Stomach (tissue), 9 donors: ENCODE results near the gene HEATR3. TPM values are rescaled to one million over a fixed set of nuclear protein-coding genes. Genes with fewer than 3 reads are reported as not detected.

Source experiments
- DNase-seq, 2 donors: peaks; one replicate each; pipeline versions ENCODE4 v3.0.0 to v3.0.0-alpha.2; 2013 to 2019
- H3K27ac ChIP-seq, 5 donors: fragments of 200-600 bp in 4 of 5; sonication (generic) in 4 of 5; one replicate each; pipeline ENCODE4 v1.5.1; 2013 to 2019; ENCODE audit warnings: mild to moderate bottlenecking in 1 of 5, moderate library complexity in 1 of 5
- H3K27me3 ChIP-seq, 3 donors: fragments of 200-600 bp; sonication (generic); one replicate each; pipeline ENCODE4 v1.5.1; 2017 to 2019; ENCODE audit warnings: mixed run types in 1 of 3
- H3K36me3 ChIP-seq, 4 donors: fragments of 200-600 bp; sonication (generic); 1 replicate in 3 of 4; 2 replicates in 1 of 4; pipeline ENCODE4 v1.5.1; 2016 to 2019
- H3K4me1 ChIP-seq, 4 donors: fragments of 200-600 bp; sonication (generic); one replicate each; pipeline ENCODE4 v1.5.1; 2016 to 2019
- H3K4me3 ChIP-seq, 4 donors: fragments of 200-600 bp; sonication (generic) in 3 of 4; one replicate each; pipeline ENCODE4 v1.5.1; 2016 to 2019; ENCODE audit warnings: mild to moderate bottlenecking in 1 of 4
- H3K9me3 ChIP-seq, 4 donors: fragments of 200-600 bp; sonication (generic); one replicate each; pipeline ENCODE4 v1.5.1; 2016 to 2019
- CTCF ChIP-seq, 7 experiments: fragments of 450-650 bp in 4 of 7; fragments of 200-600 bp in 3 of 7; sonication (generic) in 3 of 7; IDR thresholded peaks; one replicate each; pipeline ENCODE4 v1.5.1; 2016 to 2019; ENCODE audit warnings: antibody characterized with exemption in 7 of 7, control low read depth in 2 of 7, mild to moderate bottlenecking in 1 of 7
- EP300 ChIP-seq: sonication (generic); formaldehyde crosslinking; IDR thresholded peaks from one replicate; pipeline ENCODE4 v1.6.1; 2017; ENCODE audit warnings: antibody characterized with exemption
- POLR2A ChIP-seq, 4 donors: fragments of 450-650 bp; IDR thresholded peaks; one replicate each; pipeline ENCODE4 v1.6.1; 2016; ENCODE audit warnings: antibody characterized with exemption in 4 of 4, control low read depth in 2 of 4, mild to moderate bottlenecking in 1 of 4, moderate library complexity in 1 of 4
- POLR2AphosphoS5 ChIP-seq, 3 donors: sonication (generic); formaldehyde crosslinking; IDR thresholded peaks; one replicate each; pipeline ENCODE4 v1.6.1; 2016; ENCODE audit warnings: antibody characterized with exemption in 3 of 3
- WGBS, 5 donors: extraction: QIAGEN DNeasy Blood & Tissue Kit in 3 of 5; methylation state at CpG; one replicate each; pipeline versions ENCODE4 v1.1.5 to v1.1.7; 2013 to 2018; 5-methylcytosine and 5-hydroxymethylcytosine counted together
- intact Hi-C: fragments of 100-400 bp; cut with DNase I; formaldehyde crosslinking; loops from one replicate; pipeline ENCODE4 v1.15.1; 2023; ENCODE audit warnings: low total_unique reads
- polyA plus RNA-seq, 3 donors: library from polyadenylated mRNA; stranded (reverse); fragments of 200-250 nt; gene quantifications; one replicate each; pipeline ENCODE4 v1.2.3, GENCODE V29; 2013
- total RNA-seq, 5 donors: library from RNA; depleted of rRNA; stranded (reverse); fragments of >200 nt; gene quantifications; one replicate each; pipeline versions ENCODE4 v1.1.0 to v1.2.3, GENCODE V29; 2014 to 2016
- donor health status: healthy with polysubstance abuse.
- donor health status: Bipolar disorder and iron deficiency.
- donor health status: healthy.

HEATR3 gene
- total and polyA plus RNA-seq, 8 donors: 4.1 to 45.1 (median 15.4) TPM

- Histone ChIP-seq H3K4me1 (no peaks in the 10 kb centered on the region), H3K27ac (no peak overlapping the region), H3K9me3 (no peaks in the 10 kb centered on the region), H3K36me3 (no peaks in the 10 kb centered on the region), H3K4me3 (no peak overlapping the region), H3K27me3 (no peaks in the 10 kb centered on the region)
- no peak for DNase-seq
- no peak for TF ChIP-seq POLR2A (IDR thresholded peaks at IDR 0.05)
- TF ChIP-seq CTCF (IDR thresholded peaks at IDR 0.05): no peak
- TF ChIP-seq POLR2AphosphoS5 (IDR thresholded peaks at IDR 0.05): no peak
- TF ChIP-seq EP300: no peak
- intact Hi-C loops: no loop called here
- 57 to 77% (median 68%) methylated on average over 4 of the region's 4 CpGs for WGBS, 5 donors
Observed at GRCh38 chr16:50121278-50121677, 55.5 kb downstream of the HEATR3 start.

DNA sequence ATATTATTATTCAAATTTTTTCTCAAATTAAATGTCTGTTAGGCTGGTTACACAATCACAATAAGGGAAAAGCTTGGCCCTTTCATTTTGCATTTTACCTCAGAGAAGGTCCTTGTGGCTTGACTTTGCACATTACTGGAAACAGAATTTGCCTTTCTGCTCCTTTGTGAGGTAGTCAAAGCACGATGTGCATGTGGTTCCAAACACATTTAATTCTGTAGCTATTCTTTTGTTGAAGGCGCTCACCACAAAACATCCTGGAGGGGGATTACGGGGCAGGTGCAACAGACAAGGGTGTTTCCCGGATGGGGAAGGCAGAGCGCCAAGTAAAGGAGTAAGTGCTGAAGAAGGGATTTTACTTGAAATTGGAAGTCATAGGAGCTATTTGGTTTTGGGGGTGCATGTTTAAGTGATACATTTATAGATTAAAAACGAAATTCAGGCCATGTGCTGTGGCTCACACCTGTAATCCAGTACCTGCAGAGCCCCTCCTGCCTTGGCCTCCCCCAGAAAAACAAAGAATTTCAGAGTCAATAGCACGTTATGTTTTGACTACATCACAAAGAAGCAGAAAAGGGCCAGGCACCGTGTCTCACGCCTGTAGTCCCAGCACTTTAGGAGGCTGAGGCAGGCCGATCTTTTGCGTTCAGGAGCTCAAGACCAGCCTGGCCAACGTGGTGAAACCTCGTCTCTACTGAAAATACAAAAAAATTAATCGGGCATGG, 56.1 kb downstream of the HEATR3 start:
- peak in 1 of 2 donors; percentile 17 for DNase-seq
- WGBS, 5 donors: 63 to 74% (median 68%) methylated on average over 14 of the region's 14 CpGs
- intact Hi-C loops: no loop called here
- H3K27me3 ChIP-seq: no peaks in the 10 kb centered on the region
- no peak overlapping the region for H3K27ac ChIP-seq
- no peak for TF ChIP-seq POLR2AphosphoS5 (IDR thresholded peaks at IDR 0.05)
- TF ChIP-seq CTCF (IDR thresholded peaks at IDR 0.05): no peak
- no peak for TF ChIP-seq EP300
- no peak for TF ChIP-seq POLR2A (IDR thresholded peaks at IDR 0.05)
- H3K36me3 ChIP-seq: no peaks in the 10 kb centered on the region
- H3K4me1 ChIP-seq: no peaks in the 10 kb centered on the region
- no peaks in the 10 kb centered on the region for H3K9me3 ChIP-seq
- no peak overlapping the region for H3K4me3 ChIP-seq

- intact Hi-C loops: no loop called here
- H3K4me3 ChIP-seq: no peak overlapping the region
- no peaks in the 10 kb centered on the region for H3K27me3 ChIP-seq
- no peaks in the 10 kb centered on the region for H3K4me1 ChIP-seq
- no peaks in the 10 kb centered on the region for H3K36me3 ChIP-seq
- DNase-seq: no peak
- no peaks in the 10 kb centered on the region for H3K9me3 ChIP-seq
- TF ChIP-seq CTCF (IDR thresholded peaks at IDR 0.05): no peak
- TF ChIP-seq POLR2AphosphoS5 (IDR thresholded peaks at IDR 0.05): no peak
- no peak for TF ChIP-seq POLR2A (IDR thresholded peaks at IDR 0.05)
- TF ChIP-seq EP300: no peak
- no peak overlapping the region for H3K27ac ChIP-seq
- WGBS, 5 donors: 85 to 97% (median 87%) methylated on average over 1 of the region's 1 CpG
Observed at GRCh38 chr16:50123417-50123816, 57.6 kb downstream of the HEATR3 start.

GRCh38 chr16:50124769-50125168, 59.0 kb downstream of the HEATR3 start:
- Histone ChIP-seq H3K27me3 (no peaks in the 10 kb centered on the region), H3K4me3 (no peak overlapping the region), H3K36me3 (no peaks in the 10 kb centered on the region), H3K27ac (no peak overlapping the region), H3K4me1 (no peaks in the 10 kb centered on the region), H3K9me3 (no peaks in the 10 kb centered on the region)
- 92 to 96% (median 94%) methylated on average over 2 of the region's 2 CpGs for WGBS, 5 donors
- no peak for DNase-seq
- TF ChIP-seq POLR2AphosphoS5 (IDR thresholded peaks at IDR 0.05) (no peak), CTCF (IDR thresholded peaks at IDR 0.05) (no peak), POLR2A (IDR thresholded peaks at IDR 0.05) (no peak), EP300 (no peak)
- intact Hi-C loops: no loop called here
